ENCODE data around the gene DNAH5.

Gene DNAH5

DNA sequence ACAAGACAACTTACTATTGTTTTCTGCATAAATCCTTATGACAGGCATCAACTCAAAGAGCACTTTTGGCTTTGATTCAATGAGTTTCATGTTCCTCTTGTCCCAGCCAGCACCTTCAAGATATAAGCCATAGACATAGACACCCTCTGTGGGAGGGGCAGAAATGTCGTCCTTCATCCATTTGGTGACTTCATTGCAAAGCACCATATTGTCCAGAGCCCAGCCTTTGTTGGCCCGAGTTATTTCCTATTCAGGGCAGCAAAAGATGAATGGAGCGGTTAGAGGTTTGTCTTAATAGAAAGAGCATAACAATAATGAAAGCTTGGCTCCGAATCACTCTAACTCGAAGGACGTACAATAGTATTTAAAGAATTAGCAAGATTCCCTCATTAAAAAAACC is 243.9 kb downstream of the DNAH5 start:
- no peak for DNase-seq

DNA sequence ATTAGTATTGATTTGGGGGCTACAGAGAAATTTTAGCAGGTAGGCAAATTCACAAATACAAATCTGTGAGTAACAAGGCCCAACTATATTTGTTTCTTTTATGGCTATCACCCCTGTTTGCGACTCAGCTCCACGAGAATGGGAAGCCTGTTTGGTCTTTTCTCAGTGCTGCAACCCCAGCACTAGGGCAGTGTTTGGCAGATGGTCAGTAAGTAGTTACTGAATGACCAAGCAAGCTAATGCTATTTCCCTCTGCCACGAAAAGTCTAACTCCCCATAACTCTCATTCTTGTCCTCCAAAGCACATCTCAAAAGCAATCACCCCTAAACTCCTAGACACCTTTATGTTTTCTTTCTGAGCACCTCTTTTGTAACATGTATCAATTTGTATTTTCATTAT is 245.6 kb downstream of the DNAH5 start:
- no peak for DNase-seq

DNA sequence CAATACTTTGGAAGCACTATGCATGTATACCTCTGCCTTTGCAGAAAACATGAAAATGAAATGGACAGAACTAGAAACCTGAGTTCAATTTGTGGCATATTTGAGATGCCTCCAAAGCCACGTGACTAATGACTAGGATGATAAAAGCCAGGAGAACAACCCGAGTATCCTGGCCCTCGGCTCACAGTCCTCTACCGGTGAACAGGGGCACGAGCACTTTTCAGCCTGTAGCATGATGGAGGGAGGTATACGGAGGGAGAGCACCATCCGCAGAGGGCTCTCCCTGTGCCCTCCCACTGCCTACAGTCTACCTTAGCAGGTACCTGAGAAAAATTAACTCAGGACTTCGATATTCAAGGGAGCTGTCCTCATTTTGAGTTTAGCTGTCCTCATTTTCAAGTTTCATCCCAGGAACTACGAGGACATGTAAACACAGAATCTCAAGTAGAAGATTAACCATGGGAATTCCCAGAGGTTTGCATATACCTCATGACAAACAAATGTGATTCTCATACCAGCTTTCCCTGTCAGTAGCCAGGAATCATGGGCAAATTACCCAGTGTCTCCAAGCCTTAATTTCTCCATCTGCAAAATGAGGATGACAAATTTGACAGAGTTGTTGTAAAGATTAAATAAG is 249.3 kb downstream of the DNAH5 start:
- no peak for DNase-seq

DNA sequence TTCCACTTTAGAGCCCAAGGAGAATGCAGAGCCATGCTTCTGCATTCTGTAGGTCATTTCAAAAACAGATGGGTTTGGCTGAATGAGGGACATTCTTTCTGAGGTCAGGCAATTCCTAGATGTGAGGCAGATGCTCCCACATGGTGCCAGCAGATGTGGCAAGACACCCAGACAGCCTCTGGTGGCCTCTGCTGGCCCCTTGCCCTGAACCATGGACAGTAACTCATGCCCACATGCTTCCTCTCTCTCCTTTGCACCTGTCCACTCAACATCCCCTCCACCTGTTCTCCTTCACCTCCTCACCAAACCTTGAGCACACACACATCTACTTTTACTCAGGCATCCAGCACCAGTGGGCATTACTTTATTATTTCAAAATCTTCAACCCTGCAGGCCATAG is 252.3 kb downstream of the DNAH5 start:
- DNase-seq = no peak

DNA sequence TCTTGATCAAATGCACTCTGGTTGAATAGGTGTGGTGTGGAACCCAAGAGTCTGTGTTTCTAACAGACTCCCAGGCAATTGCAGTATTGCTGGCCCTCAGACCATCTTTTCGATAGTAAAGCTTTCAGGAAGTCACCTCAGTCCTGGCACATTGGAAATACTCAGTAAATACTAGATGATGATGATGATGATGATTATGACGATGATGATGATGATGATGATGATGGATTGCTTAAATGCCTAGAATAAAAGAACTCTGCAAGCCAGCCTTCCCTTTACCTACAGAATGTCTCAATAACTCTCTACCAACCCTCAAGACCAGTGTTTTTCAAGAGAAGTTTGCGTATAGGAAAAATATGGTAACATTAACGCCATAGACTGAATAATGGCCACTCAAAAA is 268.0 kb downstream of the DNAH5 start:
- no peak for DNase-seq

DNA sequence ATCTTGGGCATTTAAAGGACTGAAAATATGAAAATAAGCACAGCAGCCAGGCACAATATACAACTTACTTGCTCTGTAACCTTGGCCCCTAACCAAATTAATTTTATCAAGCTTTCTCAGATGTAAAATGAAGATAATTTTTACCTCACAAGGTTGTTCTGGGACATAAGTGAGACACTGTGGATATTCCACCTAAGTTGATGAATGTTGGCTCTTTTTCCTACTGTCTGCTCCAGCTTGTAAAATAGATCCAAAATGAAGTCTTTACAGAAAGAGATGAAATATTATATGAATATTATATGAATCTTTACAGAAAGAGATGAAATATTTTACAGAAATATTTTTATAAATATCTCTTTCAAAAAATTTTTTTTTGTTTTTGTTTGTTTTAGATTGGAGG is 270.1 kb downstream of the DNAH5 start:
- no peak for DNase-seq

DNA sequence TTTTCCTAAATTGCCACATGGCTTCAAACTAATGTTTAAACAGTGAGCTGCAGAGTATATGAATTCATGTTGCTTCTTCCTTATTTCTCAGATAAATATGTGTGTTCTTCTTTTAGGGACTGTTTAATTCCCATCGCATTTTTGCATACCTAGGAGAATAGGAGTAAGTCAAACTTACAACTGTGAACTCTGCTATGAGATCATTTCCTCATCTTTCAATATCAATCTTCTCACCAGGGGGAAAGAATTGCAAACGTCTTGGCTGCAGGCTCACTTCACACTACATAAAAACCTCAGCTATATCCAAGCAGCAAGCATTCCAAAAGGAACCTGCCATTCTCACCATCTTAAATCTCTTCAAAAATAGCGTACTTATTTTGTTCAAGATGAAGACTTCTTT is 271.0 kb downstream of the DNAH5 start:
- no peak for DNase-seq

DNA sequence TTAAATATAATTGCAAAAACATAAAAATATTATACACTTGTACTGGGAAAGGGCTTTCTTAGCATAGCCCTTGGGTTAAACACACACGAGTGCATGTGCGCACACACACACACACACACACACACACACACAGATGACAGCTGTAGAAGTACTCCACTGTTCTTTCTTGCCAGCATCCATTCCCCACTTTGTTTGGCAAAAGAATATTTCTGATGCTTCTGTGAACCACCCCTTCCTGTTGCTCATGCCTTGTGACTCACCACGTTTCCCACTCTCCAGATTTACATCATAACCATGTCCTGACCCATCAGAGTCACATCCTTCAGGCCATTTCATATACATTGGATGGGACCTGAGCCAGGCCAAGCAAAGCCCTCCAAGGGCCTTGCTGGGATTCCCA is 280.1 kb downstream of the DNAH5 start:
- no peak for DNase-seq

DNA sequence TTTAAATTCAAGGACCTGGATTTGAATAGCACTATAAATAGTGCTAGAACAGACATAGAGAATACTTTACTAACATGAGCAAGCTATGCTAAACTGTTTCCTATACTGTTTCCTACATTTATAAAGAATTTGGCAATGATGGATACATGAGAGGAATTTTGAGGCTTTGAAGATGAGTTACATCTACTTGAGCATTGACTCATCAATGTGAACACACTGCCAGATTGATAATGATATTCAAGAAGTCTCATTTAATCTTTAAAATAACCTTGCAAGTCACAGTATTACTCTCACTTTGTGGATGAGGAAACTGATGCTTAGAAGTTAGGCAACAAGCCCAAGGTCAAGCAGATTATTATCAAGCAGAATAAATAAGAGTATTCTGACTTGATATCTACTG is 281.9 kb downstream of the DNAH5 start:
- DNase-seq = no peak

DNA sequence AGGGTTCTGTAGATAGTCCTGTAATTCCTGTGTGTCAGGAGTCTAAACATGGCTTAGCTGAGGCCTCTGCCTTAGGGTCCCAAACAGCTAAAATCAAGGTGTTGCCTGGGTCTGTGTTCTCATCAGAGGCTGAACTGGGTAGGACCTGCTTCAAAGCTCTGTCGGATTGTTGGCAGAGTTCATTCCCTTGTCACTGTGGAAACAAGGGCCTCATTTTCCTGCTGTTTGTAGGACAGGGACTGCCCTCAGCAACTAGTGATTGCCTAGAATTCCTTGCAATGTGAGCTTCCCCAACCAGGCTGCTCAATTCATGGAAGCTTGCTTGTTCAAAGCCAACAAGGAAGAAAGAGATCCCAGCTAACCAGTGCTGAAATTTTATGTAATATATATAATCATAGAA is 283.2 kb downstream of the DNAH5 start:
- DNase-seq = no peak

DNA sequence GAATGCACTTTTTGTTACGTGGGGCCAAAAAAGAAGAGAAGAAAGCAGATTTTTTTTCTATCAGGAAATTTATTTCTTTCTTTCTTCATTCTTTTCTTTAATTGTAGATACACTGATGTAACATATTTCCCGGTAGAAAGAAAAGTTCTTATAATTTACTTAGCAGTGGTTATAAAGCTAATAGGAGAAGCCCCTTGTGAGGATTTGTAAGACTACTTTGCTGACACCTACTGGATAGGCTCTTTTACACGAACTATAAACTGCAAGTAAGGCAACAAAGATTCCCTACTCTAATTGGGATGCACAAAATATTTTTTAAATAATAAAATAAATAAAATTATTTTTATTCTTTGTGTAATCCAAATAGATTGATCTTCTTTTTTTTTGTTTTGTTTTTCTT is 284.4 kb downstream of the DNAH5 start:
- no peak for DNase-seq

DNA sequence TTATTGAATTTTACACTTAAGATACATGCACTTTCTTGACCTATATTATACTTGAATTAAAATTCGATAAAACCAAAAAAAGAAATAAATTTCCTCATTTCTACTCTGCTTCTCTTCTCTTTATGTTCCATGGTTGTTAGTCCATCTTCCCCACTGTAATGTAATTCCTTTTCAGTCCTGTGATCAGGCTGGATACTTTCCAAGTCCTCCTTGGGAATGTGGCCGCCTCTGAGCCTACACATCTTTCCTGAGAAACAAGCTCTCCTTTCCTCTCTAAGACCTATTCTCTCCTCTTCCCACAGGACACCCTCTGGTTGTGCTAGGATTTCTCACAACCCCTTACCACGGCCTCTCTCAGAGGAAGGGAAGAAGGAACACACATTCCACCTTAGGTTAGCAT is 285.1 kb downstream of the DNAH5 start:
- DNase-seq = no peak

DNA sequence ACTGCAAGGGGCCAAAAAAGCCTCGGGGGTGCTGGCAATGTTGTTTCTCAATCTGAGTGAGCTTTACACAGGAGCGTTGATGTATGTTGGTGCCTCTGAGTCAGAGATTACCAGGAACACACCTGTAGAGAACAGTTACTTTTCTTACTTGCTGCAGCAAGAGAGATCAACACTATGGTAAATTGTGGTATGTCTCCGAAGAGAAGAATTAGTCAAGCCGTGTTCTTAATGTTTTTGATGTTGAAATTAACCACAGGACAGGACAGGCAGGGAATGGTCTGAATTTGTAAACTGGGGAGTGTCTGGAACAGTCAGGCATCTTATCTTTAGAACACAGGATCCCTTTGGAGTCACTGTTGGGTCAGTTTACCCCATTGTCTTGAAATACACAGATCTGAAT is 285.7 kb downstream of the DNAH5 start:
- no peak for DNase-seq

DNA sequence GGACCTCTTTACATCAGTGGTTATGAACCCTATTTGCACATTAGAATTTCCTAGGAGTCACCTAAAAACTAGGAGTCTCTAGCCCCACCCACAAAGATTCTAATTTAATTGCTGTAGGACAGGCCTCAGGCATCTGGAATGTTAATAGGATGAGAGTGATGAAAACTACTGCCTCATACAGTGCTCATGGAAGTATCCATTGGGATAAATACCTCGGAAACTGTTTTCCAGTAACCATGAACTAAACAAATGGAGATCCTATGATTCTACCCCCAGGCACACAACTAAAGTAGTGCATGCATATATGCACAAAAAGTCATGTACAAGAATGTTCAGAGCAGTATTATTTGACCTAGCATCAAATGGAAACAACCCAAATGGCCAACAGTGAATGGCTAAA is 286.3 kb downstream of the DNAH5 start:
- no peak for DNase-seq

DNA sequence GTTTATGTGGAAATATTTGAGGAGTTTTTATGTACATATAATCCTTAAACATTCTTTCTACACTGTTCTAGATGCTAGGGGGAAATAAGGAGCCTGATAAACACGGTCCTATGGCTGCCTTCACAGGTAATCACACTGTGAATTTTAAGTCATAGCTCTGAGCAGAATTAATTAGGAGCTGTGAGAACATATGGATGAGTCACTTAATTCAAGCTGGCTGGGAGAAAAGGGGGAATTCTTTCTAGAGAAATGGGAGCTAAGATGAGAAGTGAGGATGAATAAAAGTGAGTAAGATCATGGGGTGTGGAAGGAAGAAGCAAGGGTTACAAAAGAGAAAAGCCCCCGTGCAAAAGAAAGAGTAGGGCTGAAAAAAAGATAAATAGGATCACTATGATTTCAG is 290.8 kb downstream of the DNAH5 start:
- no peak for DNase-seq

DNA sequence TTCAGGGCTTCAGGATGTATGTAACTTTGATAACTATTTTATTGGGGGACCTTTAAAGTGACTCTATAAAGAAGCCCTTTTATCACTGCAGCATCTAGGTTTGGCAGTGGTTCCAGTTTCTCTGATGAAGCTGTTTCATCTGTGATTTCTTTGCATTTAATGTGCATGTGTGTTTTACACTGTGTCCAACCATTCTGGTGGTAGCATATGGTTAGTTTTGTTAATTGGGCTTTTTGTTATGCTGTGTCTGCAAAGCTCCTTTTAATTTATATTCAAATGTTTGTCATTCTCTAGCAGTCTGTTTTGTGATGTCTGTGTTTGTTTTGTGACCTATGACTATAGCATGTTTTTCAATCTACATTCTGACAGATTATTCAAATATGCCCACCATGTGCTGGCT is 294.8 kb downstream of the DNAH5 start:
- DNase-seq = no peak

DNA sequence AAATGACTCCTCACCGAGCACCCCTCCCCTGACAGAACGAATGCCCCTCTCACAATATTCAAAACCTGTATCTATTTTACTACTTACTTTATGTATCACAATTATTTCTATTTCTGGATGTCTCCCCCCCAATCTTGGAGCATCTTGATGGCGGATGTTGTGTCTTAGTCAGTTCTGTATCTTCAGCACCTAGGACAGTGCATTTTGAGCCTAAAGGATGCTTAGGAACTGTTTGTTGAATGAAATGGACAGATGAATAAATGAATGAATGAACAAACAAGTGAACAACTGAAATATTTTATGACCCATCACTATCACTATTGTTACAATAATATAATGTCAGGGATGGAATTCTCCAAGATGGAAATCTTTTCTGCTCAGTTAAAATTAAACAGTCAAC is 295.7 kb downstream of the DNAH5 start:
- DNase-seq = no peak

DNA sequence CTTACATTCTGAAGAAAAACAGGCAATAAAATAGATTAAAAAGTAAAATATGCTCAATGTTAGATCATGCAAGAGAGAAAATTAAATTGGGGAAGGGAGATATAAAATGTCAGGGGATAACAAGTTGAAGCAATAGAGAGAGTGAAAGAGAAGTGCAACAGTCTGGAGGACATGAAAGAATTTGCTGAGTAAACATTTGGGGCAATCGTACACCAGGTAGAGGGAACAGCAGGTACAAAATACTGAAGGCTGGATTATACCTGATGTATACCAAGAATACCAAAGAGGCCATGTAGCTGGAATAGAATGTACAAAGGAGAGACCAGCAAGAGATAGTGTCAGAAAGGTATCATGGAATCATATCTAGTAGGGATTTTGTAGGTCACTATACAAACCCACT is 300.8 kb downstream of the DNAH5 start:
- no peak for DNase-seq

DNA sequence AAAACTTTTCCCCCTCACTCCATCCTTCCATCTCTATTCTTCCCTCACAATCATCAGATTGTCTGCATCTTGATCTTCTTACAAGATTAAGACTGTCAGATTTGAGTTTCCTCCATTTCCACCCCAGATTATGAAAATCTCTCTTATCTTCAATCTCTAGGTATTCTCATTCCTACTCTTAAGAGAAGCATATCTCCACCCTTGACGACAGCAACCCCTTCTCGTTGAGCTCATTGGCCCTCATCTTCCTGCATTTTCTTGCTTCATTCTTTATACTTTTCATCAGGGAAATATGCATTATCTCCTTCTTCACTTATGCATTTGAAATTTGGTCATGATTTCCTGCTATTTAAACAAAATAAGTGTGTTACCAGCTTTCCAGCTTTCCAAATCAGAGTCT is 301.3 kb downstream of the DNAH5 start:
- DNase-seq = no peak
